GM19043 (cell line): ENCODE data around the gene HOXD4.

Source experiments
- ATAC-seq: cut with Tn5 transposase; IDR thresholded peaks from one replicate; pipeline ENCODE4 v1.9.1; 2021; ENCODE audit warnings: low read depth; ENCODE audit not compliant: unreplicated experiment

Gene HOXD4

GRCh38 chr2:176187899-176188773, 36.8 kb downstream of the HOXD4 start, which contains the start of gene HOXD1:
Gene HOXD1, plus strand, starts transcription at chr2:176188668. Its CDS starts 134 bp downstream, at chr2:176188802.
- ATAC-seq = no peak

GRCh38 chr2:176188774-176189680, 37.7 kb downstream of the HOXD4 start:
- no peak for ATAC-seq

GRCh38 chr2:176189681-176190641, 38.6 kb downstream of the HOXD4 start:
- no peak for ATAC-seq

GRCh38 chr2:176192351-176192750, 41.0 kb downstream of the HOXD4 start:
- no peak for ATAC-seq

GRCh38 chr2:176193048-176193447, 41.7 kb downstream of the HOXD4 start:
- no peak for ATAC-seq

- no peak for ATAC-seq
Observed at GRCh38 chr2:176199902-176200301, 48.6 kb downstream of the HOXD4 start.

- ATAC-seq = no peak
Observed at GRCh38 chr2:176200971-176201370, 49.6 kb downstream of the HOXD4 start.

GRCh38 chr2:176202491-176202890, 51.1 kb downstream of the HOXD4 start:
- ATAC-seq = no peak
